ENCODE measurements around the gene NCKAP5.

NCKAP5 gene

DNA sequence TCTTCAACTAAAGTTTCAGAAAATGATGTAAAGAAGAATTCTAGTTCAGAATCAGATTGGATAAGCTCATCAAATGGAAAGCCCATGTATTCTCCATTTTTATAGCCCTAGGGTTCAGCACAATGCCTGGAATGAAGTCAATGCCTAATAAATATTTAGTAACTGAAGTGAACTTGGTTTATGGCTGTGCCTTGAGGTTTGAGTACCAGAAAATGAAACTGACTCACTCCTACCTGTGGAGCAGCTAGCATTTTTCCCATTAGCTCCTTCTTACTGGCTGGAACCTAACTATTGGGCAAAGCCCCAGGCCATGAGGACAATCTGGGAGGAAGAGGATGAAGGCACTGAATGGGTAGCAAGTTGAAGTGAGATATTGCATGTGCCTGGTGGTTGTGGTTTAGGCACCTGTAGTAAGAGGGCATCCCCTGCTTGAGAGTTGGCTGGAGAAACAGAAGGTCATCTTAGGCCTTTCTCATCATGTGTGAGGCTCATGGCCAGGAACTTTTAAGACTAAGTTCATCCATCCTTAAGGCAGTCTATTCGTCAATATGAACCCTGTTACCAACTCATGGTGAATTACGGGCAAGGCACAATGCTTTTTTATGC lies 813.3 kb downstream of the NCKAP5 start:
- no peak for TF ChIP-seq CTCF (IDR thresholded peaks at IDR 0.05; ENCODE audit: insufficient read depth, low read depth, low read length, missing control alignments)

GRCh38 chr2:132754392-132754791 lies 813.9 kb downstream of the NCKAP5 start:
- TF ChIP-seq CTCF (IDR thresholded peaks at IDR 0.05; ENCODE audit: insufficient read depth, low read depth, low read length, missing control alignments): no peak
- DNase-seq (ENCODE audit: low read depth): no peak

More for the DNA sequence above, 813.3 kb downstream of the NCKAP5 start:
- no peak for DNase-seq (ENCODE audit: low read depth)
- H3K4me3 ChIP-seq (ENCODE audit: low read length): no peak overlapping the region

DNA sequence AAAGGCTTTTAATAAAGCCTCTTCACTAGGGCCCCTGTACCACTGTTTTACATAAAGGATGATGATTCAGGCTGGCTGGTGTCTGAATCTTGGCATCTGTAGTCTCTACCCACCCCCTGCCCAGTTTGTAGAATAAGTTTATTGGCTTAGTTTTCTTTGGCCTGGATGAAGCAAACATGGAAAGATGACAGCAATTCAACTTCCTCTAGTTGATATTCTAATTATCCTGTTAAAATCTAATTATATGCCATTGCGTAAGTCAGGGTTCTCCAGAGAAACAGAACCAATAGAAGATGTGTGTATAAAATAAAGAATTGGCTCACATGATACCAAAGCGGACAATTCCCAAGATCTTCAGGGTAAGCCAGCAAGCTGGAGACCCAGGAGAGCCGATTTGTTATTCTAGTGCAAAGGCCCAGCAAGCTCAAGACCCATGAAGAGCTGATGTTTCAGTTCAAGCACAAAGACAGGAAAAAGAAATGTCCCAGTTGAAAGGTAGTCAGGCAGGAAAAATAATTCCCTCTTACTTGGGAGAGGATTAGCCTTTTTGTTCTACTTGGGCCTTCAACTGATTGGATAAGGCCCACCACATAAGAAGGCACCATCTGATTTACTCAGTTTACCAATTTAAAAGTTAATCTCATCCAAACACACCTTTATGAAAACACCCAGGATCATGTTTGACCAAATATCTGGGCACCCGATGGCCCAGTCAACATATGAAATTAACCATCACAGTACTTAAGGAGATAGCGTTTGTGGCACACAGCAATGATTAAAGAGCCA lies 815.6 kb downstream of the NCKAP5 start:
- TF ChIP-seq CTCF (IDR thresholded peaks at IDR 0.05; ENCODE audit: insufficient read depth, low read depth, low read length, missing control alignments): no peak
- DNase-seq (ENCODE audit: low read depth): no peak
- no peak overlapping the region for H3K4me3 ChIP-seq (ENCODE audit: low read length)

More at GRCh38 chr2:132754392-132754791, 813.9 kb downstream of the NCKAP5 start:
- no peak overlapping the region for H3K4me3 ChIP-seq (ENCODE audit: low read length)

- no peak for TF ChIP-seq CTCF (IDR thresholded peaks at IDR 0.05; ENCODE audit: insufficient read depth, low read depth, low read length, missing control alignments)
- no peak for DNase-seq (ENCODE audit: low read depth)
- H3K4me3 ChIP-seq (ENCODE audit: low read length): no peak overlapping the region
These were observed 816.4 kb downstream of the NCKAP5 start for GRCh38 chr2:132751836-132752235.

DNA sequence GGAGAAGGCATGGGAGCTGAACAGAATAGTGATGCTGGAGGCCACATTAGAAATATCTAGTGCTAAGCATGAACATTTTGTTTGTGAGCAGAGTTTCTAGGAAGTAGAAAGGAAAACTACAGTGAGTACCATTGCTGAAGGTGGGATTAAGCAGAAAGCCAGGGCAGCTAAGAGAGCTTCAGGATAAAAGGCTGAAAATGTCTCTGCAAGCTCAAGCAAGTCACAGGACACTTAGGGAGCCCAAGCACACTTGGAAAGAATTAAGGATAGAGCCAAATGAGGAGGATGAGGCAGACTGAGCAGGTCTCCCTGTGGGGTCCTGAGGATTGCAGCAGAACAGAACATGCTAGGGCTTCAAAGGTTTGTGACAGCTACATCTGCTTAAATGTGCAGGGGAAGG lies 817.7 kb downstream of the NCKAP5 start:
- TF ChIP-seq CTCF (IDR thresholded peaks at IDR 0.05; ENCODE audit: insufficient read depth, low read depth, low read length, missing control alignments): no peak
- no peak for DNase-seq (ENCODE audit: low read depth)
- H3K4me3 ChIP-seq (ENCODE audit: low read length): no peak overlapping the region

GRCh38 chr2:132747046-132747445 lies 821.2 kb downstream of the NCKAP5 start:
- H3K4me3 ChIP-seq (ENCODE audit: low read length): no peak overlapping the region
- TF ChIP-seq CTCF (IDR thresholded peaks at IDR 0.05; ENCODE audit: insufficient read depth, low read depth, low read length, missing control alignments): no peak
- no peak for DNase-seq (ENCODE audit: low read depth)
